GM21381 (cell line): Measurements from ENCODE around the gene AHCYL2.
"Not testable (repeated sequence)": the region's sequence is repeated elsewhere in the genome, so short reads cannot be mapped to it uniquely, and the experiment has no call there.

ENCODE experiments used
- ATAC-seq: cut with Tn5 transposase; IDR thresholded peaks from one replicate; pipeline ENCODE4 v1.9.1; 2021; ENCODE audit warnings: mild to moderate bottlenecking, moderate library complexity; ENCODE audit not compliant: unreplicated experiment

The AHCYL2 gene

GRCh38 chr7:129376778-129377700, 152.2 kb downstream of the AHCYL2 start:
- ATAC-seq = no peak

DNA sequence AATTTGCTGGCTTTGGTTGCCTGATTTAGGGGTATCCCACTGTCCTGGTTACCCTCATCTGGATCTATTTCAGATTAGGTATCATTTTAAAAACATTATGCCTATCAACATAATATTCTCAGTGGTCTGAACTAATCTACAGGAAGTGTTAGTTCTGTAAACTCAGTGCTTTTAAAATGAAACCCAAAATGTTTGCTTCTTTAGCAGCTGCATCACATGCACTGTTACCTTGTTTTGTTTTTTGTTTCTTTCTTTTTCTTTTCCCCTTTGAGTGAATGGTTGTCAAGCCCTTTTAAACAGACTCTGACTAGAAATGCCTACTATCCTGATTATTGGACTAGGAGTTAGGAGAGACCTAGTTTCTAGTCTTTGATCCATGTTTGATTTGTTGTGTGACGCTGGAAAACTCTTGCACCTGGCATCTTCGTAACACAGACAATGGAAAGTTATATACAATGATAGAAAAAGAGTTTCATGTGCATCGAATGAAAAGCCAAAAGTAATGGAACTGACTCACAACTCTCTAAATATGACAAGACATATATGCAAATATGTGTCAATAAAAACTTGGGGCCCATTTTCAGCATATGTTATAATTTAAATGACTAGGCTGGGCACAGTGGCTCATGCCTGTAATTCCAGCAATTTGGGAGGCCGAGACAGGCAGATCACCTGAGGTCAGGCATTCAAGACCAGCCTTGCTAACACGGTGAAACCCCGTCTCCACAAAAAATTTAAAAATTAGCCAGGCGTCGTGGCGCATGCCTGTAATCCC, 157.1 kb downstream of the AHCYL2 start:
- no peak for ATAC-seq

DNA sequence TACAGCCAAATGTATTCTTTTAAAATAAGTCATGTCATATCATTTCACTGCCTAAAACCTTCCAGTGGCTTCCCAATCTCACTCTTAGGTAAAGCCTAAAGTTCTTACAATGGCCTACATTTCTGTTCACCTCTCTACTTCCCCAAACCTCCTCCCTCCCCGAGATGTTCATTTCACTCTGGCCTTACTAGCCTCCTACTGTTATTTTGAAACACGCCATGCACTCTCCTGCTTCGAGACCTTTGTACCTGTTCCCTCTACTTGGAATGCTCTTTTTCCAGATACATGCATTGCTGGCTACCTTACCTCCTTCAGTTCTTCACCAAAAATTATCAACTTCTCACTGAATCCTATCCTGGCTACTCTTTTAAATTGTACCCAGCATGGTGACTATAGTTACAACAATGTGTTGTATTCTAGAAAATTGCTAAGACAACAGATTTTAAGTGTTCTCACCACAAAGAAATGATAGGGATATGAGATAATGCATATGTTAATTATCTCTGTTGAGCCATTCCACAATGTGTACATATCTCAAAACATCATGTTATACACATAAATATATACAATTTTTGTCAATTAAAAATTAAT, 158.8 kb downstream of the AHCYL2 start:
- ATAC-seq = no peak

DNA sequence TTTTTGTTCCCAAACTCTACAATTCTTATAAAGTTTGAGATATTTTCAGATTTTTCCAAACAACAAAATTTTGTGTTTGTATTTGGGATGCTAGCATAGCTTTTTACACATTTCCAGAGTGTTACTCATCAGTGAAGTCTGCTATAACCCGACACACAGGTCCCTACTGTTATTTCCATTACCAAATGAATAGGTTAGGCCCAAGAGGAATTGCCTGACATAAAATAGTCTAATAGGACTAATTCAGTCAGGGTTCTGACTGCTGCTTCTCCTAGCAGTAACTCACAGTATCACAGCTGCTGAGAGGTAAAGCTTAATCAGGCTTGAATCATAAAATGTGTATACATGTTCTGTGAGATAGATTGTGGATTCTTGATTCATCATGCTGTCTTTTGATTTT, 160.3 kb downstream of the AHCYL2 start:
- ATAC-seq = no peak

GRCh38 chr7:129385598-129385997, 160.8 kb downstream of the AHCYL2 start:
- ATAC-seq = no peak

GRCh38 chr7:129386506-129386905, 161.7 kb downstream of the AHCYL2 start:
- ATAC-seq = no peak

- ATAC-seq = no peak
Measured at GRCh38 chr7:129387537-129387936, 162.7 kb downstream of the AHCYL2 start.

- no peak for ATAC-seq
Measured at GRCh38 chr7:129388333-129389098, 163.7 kb downstream of the AHCYL2 start.

- no peak for ATAC-seq
Measured at GRCh38 chr7:129389829-129390228, 165.0 kb downstream of the AHCYL2 start.

- ATAC-seq = no peak
Measured at GRCh38 chr7:129390314-129390713, 165.5 kb downstream of the AHCYL2 start.

GRCh38 chr7:129391546-129392171, 166.8 kb downstream of the AHCYL2 start:
- no peak for ATAC-seq

DNA sequence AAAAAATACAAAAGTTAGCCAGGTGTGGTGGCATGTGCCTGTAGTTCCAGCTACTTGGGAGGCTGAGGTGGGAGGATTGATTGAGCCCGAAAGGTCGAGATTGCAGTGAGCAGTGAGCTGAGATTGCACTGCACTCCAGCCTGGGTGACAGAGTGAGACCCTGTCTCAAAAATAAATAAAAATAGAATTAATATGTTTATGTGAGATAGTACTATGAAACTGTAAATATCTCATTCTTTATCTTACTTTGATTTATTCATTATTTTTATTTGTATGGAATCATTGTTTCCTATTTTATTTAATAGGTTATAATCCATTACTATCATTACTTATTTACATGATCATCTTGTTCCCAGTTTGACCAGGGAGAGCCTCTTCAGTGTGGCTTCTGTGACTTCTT, 168.4 kb downstream of the AHCYL2 start:
- no peak for ATAC-seq

GRCh38 chr7:129394101-129394500, 169.3 kb downstream of the AHCYL2 start:
- no peak for ATAC-seq

DNA sequence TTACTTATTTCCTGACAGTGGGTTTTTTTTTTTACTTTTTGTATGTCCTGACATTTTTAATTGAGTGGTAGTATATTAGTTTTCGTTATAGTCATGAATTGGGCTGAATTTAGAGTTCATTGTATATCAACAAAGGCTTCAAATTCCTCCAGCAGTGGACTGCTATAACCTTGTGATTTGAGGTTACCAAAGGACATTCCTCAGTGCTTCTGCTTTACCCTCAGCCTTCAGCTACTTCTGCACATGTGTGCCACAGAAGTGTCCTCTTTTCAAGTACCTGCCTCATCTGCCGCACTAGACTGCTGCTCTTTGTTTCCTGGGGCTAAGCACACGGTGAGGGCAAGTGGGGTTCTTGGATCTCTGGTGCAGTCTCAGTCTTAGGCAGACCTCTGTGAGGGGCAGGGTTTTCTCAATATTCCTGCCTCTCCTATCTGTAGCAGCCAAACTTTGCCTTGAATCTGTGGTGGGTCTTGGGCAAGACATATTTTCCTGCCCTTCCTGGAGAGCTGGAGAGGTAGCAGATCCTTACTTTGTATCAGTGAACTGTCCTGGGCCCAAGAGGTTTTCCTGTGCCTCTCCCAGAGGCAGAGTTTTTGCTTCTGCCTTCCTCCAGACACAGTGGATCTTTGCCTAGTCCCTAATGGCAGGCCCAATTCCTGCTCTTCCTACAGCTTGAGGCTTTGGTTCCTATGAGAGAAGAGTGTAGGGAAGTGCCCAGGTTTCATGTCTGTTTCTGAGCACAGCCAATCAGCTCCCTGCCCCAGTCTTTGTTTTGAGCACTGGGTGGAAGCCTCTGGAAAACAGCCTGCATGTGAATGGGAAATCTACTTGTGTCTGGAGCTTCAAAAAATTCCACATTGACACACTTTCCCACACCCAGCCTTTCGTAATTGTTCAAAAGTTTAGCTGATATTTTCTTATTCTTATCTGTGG, 170.4 kb downstream of the AHCYL2 start:
- no peak for ATAC-seq

- ATAC-seq = no peak
Measured at GRCh38 chr7:129401228-129401966, 176.6 kb downstream of the AHCYL2 start.

DNA sequence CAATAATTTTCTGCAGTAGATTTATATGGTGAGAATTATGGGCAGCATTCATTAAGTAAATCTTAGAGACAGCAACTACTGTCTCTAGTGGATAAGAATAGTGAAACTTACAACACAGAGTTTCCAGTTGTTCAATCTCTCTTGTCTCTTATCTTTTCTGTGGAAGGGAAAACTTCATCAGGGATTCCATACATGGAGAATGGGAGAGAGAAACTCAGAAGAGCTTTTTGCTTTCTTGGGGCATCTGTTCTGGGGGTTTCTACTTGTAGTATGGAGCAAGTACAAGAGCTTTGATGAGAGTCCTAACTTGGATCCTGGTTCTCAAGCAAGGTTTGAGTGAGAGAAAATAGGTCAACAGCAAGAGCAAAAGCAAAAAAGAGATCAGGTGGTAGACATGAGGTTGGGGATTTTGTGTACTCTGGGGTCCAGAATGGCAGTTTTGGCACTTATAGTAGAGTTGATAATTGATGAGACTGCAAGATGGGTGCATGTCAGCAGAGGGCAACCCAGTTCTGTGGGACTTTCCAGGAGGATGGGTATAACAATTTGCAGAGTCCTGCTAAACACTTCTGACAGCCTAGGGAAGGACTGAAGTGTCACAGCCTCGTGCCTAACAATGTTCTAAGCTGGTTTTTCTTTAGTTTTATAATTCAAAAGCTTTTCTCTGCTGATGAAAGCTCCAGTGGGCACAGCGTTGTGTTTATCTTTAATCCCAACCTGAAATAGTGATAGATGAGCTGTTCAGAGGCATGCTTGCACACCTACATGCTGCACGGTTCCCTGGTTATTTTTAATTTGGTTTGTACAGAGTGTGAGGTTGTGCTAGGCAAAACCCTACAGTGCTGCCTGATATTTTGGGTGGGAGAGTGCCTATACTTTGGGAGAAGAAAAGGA, 177.4 kb downstream of the AHCYL2 start:
- peak; percentile 70 for ATAC-seq

GRCh38 chr7:129405527-129405926, 180.7 kb downstream of the AHCYL2 start:
- no peak for ATAC-seq

DNA sequence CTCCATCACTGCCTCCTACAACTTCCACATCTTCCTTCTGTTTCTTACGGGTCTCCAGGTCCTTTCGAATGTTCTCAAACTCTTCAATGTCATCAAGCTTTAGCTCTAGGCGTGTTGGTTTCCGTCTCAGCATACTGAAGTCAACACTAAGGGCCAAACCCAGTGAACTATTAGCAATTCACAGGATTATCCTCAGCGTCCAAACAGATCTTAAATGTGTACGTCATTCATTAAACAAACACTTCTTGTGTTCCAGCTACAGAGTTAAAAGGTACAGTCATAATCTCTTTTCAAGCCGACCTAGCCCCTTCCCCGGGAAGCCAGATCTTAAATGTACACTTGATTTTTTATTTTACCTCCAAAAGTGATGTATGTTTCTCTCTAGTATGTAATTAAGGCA, 185.4 kb downstream of the AHCYL2 start:
- not testable (repeated sequence) for ATAC-seq
